HG03575 (cell line): ENCODE data around the gene PTPN18.

ENCODE experiments used
- ATAC-seq: cut with Tn5 transposase; IDR thresholded peaks from one replicate; pipeline ENCODE4 v1.9.1; 2021; ENCODE audit not compliant: unreplicated experiment, insufficient number of reproducible peaks, low FRiP score; ENCODE audit errors: extremely low read depth

The PTPN18 gene

GRCh38 chr2:130355172-130355577 is 681 bp upstream of the PTPN18 start:
- ATAC-seq, result no peak

- ATAC-seq, result no peak
These were observed 2.0 kb downstream of the PTPN18 start for GRCh38 chr2:130357864-130358263.

GRCh38 chr2:130358420-130359350 is 2.8 kb downstream of the PTPN18 start:
- no peak for ATAC-seq

GRCh38 chr2:130359466-130359865 is 3.6 kb downstream of the PTPN18 start:
- no peak for ATAC-seq

- no peak for ATAC-seq
These were observed 7.6 kb downstream of the PTPN18 start for GRCh38 chr2:130363479-130363878.

GRCh38 chr2:130365075-130365474 is 9.2 kb downstream of the PTPN18 start:
- no peak for ATAC-seq

- ATAC-seq, result no peak
These were observed 10.1 kb downstream of the PTPN18 start for GRCh38 chr2:130365963-130366362.

GRCh38 chr2:130366720-130367119 is 10.9 kb downstream of the PTPN18 start:
- no peak for ATAC-seq

- no peak for ATAC-seq
These were observed 12.9 kb downstream of the PTPN18 start for GRCh38 chr2:130368786-130369185.

GRCh38 chr2:130369311-130369964 is 13.6 kb downstream of the PTPN18 start:
- ATAC-seq, result no peak

- no peak for ATAC-seq
These were observed 14.1 kb downstream of the PTPN18 start for GRCh38 chr2:130369965-130370341.

GRCh38 chr2:130370490-130370889 is 14.6 kb downstream of the PTPN18 start:
- no peak for ATAC-seq

GRCh38 chr2:130371723-130372054 is 15.8 kb downstream of the PTPN18 start:
- ATAC-seq, result peak; percentile 14

- peak; percentile 27 for ATAC-seq
These were observed 16.4 kb downstream of the PTPN18 start for GRCh38 chr2:130372055-130372832.

- no peak for ATAC-seq
These were observed 17.3 kb downstream of the PTPN18 start for GRCh38 chr2:130372833-130373807.

GRCh38 chr2:130373808-130374365 is 18.0 kb downstream of the PTPN18 start:
- ATAC-seq, result no peak

- ATAC-seq, result no peak
These were observed 18.9 kb downstream of the PTPN18 start for GRCh38 chr2:130374587-130375290.
